Testis (tissue), 2 donors: ENCODE results near the gene LEO1.

Experiments
- CTCF ChIP-seq, 3 experiments: fragments of 450-650 bp in 2 of 3; fragments of 200-600 bp in 1 of 3; sonication (generic) in 1 of 3; IDR thresholded peaks; one replicate each; pipeline ENCODE4 v1.5.1; 2016 to 2019; ENCODE audit warnings: antibody characterized with exemption in 3 of 3, mild to moderate bottlenecking in 2 of 3, moderate library complexity in 1 of 3
- POLR2A ChIP-seq: fragments of 450-650 bp; IDR thresholded peaks from one replicate; pipeline ENCODE4 v1.6.1; 2017; ENCODE audit warnings: antibody characterized with exemption, mild to moderate bottlenecking, moderate library complexity

- TF ChIP-seq CTCF (IDR thresholded peaks at IDR 0.05) (no peak), POLR2A (no peak)
Measured at GRCh38 chr15:51909584-51909983, 62.0 kb downstream of the LEO1 start.
